ENCODE measurements around the gene KIF21B.

DNA sequence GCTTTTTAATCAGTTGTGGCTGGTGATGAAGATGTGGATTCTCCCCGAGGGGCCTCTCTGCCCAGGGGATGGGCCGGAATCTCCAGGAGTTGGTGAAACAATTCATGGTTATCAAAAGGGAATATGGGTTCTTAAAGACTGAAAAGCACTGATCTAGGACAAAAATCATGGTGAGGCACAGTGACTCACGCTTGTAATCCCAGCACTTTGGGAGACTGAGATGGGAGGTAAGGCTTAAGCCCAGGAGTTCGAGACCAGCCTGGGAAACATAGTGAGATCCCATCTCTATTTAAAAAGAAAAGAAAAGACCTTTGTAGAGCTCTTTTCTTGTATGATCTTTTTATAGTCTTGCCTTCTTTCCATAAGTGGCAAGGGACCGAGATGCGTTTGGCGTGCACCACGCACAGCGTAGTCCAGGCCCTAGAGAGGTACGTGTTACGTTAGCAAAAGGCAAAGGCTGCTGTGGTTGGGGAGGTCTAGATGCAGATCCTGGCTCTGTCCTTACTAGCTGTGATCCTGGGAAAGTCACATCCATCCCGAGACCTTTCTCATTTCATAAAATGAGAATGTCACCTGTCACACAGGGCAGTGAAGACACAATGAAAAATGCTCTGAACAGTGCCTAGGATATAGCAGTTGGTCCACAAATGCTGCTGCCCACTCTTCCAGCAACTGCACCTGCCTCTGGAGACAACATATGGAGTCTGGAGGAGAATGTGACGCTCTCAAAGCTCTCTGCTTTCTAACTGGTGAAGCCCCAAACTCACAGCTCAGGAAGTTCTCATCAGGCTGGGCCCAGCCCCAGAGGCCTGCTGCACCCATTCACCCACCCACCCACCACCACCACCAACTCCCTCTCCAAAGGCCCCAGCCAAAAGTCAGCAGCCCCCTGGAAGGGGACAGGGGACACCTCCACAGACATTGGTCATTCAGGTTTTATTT is 54.8 kb downstream of the KIF21B start:
- TF ChIP-seq EZH2phosphoT487 (IDR thresholded peaks at IDR 0.05; ENCODE audit: borderline replicate concordance) = no peak
- TF ChIP-seq, protein P1, sequence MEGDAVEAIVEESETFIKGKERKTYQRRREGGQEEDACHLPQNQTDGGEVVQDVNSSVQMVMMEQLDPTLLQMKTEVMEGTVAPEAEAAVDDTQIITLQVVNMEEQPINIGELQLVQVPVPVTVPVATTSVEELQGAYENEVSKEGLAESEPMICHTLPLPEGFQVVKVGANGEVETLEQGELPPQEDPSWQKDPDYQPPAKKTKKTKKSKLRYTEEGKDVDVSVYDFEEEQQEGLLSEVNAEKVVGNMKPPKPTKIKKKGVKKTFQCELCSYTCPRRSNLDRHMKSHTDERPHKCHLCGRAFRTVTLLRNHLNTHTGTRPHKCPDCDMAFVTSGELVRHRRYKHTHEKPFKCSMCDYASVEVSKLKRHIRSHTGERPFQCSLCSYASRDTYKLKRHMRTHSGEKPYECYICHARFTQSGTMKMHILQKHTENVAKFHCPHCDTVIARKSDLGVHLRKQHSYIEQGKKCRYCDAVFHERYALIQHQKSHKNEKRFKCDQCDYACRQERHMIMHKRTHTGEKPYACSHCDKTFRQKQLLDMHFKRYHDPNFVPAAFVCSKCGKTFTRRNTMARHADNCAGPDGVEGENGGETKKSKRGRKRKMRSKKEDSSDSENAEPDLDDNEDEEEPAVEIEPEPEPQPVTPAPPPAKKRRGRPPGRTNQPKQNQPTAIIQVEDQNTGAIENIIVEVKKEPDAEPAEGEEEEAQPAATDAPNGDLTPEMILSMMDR (conservative IDR thresholded peaks at IDR 0.05; ENCODE audit: low read length) = no peak
